DMS 273 (cell line): ENCODE measurements around the gene ZC3H4.
A peak's percentile ranks its signal among the peaks of the same experiment; 100 is the strongest.

Source experiments
- DNase-seq: peaks from one replicate; lab custom pipeline; 2025; ENCODE audit not compliant: unreplicated experiment; lab: John Stamatoyannopoulos, UW

The ZC3H4 gene

DNA sequence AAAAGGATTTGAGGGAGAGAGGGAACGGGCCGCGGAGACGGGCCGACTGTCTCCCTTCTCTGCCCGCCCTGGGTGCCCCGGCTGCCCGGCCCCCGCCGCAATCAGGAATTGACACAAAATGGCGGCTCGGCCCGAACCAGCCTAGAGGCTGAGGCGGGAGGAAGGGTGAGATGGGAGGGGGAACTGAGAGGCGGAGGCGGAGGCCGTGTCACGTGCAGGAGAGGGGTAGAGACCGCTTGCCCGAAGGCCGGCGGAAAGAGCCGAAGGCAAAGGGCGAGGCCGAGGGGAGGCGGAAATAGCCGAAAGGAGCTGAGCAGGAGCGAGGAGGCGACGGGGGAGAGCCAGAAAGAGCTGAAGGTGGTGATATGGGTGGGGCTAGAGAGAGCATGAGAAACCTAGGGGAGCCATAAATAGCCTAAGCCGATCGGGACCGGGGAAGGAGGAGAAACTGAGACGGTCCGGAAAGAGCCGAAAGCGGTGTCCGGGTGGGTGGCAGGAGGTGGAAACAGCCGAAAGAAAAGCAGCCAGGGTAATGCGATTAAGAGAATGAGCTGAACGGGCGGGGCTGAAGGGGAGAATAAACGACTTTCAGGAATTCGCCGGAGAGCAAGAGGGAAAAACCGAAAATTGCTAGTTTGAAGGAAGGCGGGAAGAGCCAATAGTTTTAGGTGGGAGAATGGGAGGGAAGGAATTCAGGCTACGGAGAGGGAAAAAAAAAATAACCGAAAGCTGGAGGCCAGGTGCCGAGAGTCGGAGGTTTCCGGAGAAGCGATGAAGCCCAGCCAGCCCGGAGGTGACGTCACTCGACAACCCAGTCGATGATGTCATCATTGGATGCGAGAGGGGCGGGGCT is at the start of gene ZC3H4:
TSS of gene ZC3H4 (minus strand) at position 780 of the 853 bp plus-strand sequence. CDS start 1,192 bp downstream, outside the sequence.
- peak; percentile 100 for DNase-seq

DNA sequence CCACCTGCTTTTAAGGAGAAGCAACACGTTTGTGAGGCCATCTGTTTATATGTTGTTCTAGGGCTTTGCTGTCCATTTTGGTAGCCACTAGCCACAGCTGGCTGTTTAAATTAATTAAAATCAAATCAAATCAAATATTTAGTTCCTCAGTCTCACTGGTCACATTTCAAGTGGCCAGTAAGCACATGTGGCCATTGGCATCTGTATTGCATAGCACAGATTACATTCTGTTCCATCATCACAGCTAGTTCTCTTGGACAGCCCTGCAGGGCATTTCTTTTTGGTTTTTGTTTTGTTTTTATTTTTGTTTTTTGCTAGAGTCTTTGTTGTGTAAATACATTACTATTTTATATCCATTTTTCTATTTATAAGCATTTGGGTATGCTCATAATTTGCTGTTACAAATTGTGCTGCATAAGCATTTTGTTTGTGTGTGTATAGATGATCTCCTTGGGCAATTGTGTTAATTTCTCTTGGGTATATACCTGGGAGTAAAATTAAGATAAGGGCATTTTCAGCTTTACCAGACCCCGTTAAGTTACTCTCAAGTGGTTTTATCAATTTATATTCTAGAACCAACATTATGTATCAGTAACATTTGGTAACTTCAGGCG is 48.4 kb upstream of the ZC3H4 start:
- DNase-seq, result no peak

DNA sequence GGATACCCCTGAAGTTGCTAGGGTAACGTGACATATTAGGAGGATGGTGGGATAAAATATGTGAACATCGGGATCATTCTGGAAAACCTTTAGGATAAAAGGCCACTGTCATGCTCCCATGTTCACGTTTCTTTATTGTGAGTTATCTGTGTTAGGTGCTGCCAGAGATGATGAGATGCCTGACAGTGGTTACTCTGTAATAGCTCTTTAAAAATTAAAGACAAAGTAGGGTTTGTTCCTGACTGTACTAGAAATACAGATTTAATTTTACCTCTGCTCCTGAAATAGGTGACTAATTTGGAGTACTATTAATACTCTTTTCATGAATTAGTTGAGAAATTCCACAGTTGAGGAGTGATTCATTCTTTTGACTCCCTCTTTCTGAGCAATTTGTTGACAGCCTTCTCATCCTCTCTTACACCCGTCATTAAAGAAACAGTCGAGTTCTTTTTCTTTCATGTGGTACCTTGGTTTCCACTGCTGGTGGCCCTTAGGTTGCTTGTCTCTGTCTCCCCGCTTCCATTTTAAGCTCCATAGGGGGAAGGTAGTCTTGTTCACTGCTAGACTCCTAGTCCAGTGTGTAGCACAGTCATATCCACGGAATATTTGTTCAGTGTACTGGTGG is 45.4 kb upstream of the ZC3H4 start:
- no peak for DNase-seq

DNA sequence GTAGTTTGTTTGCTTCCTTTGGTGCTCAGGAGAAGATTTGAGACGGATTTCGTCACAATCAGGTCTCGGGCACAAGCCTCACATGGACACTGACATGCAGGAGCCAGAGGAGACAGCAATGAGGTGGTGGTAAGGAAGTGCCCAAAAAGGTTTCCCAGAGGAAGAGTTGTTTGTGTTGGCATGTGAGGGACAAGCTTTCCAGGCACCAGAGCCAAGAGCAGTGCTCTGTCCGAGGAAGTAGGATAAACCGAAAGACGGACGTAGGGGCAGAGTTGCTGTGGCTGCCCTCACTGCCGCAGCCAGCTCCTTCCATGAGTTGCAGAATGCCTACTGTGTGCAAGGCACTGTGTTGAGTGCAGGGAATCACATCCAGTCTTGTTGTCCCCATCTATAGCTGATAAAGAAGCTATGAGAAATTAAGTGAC is 44.8 kb upstream of the ZC3H4 start:
- DNase-seq, result no peak

DNA sequence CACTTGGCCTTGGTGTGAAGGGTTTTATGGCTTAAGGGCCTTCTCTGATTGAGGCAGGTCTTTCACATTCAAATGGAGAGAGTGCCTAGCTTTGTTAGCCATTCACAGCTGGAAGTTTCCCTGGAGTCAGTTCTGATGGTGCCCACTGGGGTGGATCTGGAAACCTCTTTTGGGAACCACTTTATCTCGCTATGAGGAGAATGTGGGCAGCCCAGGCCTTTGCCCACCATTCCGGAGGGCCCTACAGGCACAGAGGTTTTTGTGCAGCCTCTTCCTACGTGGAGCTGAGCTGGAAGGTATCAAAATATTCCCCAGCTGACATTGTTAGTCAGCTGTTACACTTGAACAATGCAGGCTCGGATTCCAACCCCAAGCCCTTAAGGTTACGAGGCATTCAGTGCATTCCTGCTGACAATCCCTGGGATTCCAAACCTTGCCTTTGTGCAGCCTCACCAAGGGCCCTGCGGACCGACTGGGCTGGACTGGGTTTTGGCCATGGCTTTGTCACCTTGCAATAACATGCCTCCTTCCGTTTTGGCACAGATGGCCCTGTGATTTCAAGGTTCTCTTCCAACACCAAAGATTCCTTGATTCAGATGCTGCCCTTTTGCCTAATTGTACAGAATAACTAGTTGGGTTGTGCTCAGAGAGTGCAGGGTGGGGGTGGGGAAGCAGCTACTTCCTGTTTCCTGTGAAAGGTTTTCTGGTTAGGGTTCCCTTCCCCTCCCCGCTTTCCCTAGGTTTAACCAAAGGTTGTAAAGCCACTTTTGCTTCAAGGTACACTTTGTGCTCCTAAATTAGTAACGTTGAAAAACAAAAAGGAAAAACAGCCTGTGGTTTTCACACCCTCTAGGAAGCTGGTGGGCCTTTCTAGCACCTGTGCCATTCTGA is 44.1 kb upstream of the ZC3H4 start:
- DNase-seq, result no peak

DNA sequence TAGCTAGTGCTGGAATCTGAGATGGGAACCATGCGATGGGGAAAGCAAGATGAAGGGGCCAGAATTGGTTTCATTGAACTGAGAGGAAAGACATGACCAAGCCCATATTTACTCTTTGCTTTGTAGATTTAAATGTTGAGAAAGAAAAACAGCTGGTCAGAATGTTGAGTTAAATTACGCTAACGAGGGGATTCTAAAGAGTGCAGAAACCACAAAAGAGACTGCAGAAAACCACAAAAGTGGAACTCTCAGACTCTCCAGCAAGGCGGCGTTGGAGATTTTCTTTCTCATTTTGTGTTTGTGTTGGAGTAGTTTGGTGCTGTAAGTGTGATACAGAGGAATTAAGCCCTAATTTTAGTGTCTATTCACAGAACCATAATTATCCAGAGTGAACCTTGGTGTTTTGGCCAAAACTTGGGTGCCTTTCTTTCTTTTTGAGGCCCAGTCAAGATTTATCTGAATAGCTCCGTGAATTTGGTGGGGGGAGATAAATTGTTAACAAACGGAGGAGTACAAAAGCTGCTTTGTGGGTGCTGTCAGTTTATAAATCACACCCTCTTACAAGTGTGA is 43.4 kb upstream of the ZC3H4 start:
- no peak for DNase-seq

DNA sequence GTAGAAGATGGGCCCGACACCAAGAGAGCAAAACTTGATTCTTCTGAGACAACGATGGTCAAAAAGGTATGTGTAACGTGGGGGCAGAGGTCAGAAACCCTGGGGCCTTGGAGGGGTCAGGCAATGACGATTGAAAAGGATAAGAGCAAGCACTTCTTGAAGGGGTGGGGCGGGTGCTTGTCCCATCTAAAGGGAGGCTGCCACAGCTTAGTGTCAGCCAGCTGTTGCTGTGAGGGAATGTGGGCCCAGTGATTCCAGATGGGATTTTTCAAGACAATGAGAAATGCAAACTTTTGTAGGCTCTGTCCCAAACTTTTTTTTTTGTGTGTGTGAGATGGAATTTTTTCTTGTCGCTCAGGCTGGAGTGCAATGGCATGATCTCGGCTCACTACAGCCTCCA is 41.6 kb upstream of the ZC3H4 start:
- no peak for DNase-seq

DNA sequence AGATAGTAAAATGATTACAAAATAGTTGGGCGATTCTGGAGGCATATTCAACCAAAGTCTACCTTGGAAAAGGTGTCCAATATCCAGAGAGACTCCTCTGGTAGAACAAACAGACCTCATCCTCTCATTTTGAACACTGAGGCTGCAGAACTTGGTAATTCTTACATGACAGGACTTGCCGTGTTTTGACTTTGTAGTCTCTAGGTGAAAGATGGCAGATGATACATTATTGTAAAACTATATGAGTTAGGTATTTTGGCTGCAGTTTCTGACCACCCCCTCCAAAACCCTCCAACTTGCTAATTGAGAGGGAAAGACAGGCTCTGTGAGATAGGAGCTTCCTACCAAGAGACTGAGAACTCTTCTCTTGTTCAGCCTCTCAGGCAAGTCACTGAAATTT is 39.7 kb upstream of the ZC3H4 start:
- DNase-seq, result no peak

DNA sequence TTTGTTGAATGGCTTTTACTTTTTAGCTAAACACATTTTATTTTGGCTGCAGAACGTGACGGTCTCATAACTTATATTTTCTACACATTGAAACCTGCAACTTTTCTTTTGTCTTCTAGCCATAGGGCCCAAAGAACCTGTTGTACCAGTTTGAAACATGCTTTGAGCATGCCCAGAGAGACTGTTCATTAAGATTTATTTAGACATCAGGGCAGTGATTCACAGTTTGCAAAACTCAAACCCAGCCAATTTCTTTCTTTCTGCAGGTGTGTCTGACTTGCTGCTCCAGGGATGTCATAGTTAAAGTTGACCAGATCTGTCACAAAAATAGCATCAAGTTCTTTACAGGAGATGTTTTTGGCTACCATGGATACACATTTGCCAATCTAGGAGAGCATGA is 39.1 kb upstream of the ZC3H4 start:
- DNase-seq, result no peak

DNA sequence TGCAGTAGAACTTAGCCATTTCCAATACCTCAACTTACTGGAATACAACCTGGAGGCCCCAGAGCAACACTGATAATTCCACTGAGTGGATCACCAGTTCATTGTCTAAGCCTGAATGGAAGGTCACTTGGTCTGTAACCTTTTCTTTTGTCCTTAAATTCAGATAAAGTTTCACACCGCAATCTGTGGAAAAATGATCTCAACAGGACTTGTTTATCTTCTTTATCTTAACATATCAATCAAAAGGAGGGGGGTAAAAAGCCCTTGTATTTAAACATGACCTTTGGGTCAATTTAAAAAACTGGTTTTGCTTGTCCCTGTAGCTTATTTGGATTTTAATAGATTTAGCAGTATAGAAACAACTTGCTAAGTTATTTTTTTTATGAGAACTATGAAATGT is 38.6 kb upstream of the ZC3H4 start:
- DNase-seq, result no peak

DNA sequence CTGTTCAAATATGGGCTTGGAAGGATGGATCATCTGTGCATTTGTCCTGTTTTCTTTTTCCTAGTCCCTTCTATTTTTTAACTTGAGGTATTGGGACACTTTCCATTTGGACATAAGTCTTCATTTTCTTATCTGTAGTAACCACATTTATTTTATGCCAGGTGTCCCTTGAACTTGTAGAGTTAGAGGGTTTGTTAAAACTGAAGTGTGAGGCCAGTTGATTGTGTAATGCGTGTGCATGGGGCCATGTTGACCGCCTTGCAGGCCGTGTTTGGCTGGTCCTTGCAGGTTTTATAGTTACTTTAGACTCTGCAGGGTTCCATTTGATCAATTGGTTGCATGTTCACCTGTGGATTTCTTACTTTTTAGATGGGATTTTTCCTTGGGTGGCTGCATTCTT is 38.1 kb upstream of the ZC3H4 start:
- no peak for DNase-seq

DNA sequence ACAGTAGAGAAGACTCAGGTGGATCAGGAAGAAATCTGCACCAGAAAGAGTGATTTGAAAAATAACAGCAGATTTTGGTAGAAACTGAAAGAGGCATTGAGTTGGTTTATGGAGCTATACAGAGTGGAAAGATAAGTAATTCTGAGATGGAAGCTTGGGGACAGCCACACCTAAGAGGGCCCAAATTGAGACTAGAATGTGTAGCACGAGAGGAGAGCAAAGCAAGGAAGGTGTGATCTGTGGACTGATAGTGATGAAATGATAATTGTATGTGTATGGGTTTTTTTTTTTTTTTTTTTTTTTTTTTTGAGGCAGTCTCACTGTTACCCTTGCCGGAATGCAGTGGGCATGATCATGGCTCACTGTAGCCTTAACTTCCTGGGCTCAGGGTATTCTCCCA is 33.3 kb upstream of the ZC3H4 start:
- no peak for DNase-seq

DNA sequence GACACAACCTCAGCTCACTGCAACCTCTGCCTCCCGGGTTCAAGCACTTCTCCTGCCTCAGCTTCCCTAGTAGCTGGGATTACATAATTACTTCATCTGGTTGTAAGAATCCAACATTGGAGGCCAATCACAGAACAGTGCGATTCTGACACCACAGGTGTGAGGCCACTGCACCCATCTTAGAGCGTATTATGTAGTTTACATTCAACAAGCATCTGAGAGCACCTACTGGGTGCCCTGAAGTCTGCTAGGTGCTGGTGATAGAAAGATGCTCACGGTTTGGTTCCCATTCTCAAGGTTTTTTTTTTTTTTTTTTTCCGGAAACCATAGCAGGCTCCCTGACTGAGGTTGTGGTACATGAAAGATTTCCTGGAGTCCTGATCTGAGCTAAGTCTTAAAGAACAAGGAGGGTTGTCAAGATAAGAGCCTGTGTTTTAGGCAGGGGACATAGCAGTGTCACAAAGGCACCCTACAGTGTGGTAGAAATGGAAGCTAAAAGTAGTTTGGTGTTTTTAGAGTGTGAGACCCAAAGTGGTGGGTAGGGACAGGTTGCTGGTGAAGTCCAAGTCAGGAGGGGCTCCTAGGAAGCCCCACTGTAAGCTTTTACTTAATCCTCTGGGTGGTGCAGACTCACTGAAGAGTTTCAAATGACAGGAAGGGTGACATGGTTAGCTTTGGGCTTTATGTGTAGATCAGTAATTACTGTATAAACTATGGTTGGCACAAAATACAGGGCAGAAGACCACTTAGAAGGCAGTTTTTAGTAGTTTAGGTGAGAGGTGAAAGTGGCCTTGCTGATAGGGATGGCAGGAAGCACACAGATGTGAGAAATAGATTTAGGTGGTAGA is 32.3 kb upstream of the ZC3H4 start:
- no peak for DNase-seq

DNA sequence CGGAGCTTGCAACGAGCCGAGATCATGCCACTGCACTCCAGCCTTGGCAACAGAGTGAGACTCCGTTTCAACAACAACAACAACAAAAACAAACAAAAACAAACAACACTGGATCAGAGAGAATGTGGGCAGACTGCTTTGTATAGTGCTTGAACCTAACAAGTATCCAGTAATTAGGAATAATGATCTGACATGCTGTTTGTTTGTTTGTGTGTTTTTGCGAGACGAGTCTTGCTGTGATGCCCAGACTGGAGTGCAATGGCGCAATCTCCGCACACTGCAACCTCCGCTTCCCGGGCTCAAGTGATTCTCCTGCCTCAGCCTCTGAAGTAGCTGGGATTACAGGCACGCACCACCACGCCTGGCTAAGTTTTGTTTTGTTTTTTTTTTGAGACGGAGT is 31.1 kb upstream of the ZC3H4 start:
- no peak for DNase-seq

DNA sequence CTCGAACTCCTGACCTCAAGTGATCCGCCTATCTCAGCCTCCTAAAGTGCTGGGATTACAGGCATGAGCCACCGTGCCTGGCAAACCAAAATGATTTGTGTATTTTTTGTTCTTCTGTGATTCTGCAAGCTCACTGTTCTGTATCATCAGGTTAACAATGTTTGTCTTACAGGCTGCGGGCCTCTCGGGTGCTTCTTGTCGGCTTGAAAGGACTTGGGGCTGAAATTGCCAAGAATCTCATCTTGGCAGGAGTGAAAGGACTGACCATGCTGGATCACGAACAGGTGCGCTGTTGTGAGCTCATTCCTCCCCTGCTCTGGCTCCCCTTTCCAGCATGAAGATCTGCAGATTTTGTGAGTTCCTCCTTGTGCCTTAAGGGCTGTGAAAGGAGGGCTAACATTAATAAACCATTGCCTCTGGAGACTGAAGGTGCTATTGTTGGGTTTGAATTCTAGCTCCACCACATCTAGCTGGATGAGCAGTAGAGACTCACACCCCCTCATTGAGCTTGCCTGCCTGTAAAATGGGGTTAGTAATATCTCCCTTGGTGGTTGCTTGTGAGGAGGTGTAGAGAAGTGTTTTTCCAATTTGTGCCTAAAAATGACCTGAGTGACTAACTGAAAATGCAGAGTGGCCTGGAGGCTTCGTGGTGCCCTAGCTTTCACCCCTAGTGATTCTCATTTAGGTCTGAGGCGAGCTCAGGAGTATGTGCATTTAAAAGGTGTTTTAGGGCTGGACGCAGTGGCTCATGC is 29.9 kb upstream of the ZC3H4 start:
- DNase-seq, result no peak

DNA sequence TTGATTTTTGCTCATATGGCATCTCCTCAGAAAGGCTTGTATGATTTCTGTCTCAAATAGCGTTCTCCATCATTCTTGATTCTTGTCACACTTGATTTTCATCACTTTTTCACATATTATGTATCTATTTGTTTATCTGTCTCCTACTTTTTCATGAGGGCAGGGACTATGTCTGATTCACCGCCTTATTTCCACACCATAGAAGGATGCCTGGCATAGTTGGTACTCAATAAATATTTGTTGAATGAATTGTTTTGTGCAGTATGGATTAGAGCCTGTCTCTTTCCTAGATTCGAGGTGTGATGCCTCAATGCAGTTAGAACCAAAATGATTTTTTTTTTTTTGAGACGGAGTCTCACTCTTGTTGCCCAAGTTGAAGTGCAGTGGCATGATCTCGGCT is 29.2 kb upstream of the ZC3H4 start:
- DNase-seq, result no peak

DNA sequence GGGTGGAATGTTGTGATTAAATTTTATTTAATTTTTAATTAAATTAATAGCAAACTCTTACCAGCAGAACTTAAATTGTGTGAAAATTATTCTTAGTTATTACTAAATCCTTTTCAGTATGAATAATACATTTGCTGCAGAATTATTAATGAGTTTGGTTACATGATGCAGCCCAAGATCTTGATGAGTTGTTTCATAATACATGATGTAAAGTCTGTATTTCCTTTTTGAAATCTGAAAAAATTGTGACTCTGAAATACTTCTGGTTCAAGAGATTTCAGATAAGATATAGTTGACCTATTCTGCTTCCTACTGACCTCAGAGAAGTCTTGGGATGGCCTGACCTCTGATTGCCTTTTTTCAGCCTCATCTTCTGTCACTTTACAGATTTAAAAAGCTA is 28.1 kb upstream of the ZC3H4 start:
- no peak for DNase-seq

DNA sequence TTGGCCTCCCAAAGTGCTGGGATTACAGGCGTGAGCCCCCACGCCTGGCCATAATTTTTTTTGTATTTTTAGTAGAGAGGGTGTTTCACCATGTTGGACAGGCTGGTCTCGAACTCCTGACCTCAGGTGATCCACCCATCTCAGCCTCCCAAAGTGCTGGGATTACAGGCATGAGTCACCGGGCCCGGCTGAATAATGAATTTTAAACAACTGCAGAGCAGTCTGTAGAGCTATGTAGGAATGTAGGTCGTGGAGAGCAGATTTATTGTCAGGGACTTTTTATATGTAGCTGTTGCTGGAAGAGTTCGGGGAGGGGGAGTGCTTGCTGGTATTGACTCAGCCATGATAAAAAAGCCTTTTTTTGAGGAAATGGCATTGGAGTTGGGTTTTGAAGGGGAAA is 27.7 kb upstream of the ZC3H4 start:
- DNase-seq, result peak; percentile 19

DNA sequence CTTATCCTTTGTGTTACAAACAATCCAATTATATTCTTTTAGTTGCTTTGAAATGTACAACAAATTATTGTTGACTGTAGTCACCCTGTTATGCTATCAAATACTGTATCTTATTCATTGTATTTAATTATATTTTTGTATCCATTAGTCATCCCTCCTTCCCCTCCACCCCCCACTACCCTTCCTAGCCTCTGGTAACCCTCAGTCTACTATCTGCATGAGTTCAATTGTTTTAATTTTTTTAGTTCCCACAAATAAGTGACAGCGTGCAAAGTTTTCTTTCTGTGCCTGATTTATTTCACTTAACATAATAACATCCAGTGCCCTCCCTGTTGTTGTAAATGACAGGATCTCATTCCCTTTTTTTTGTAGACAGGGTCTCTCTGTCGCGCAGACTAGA is 21.6 kb upstream of the ZC3H4 start:
- no peak for DNase-seq
